ENCODE data around the gene PNPO. TPM values are rescaled to one million over a fixed set of nuclear protein-coding genes. Genes with fewer than 3 reads are reported as not detected.
"Not testable (repeated sequence)": the region's sequence is repeated elsewhere in the genome, so short reads cannot be mapped to it uniquely, and the experiment has no call there.

PNPO gene
- total RNA-seq, 2 experiments from 2014 or later, result 14.7 to 33.8 TPM

GRCh38 chr17:47918991-47919390 is 22.4 kb upstream of the PNPO start:
- no peak for DNase-seq (ENCODE audit: low spot score)
- Histone ChIP-seq H2AFZ (ENCODE audit: low read length) (no peak overlapping the region), H3K27ac (ENCODE audit: low read depth, low read length, poor library complexity, severe bottlenecking) (no peak overlapping the region), H3K36me3 (ENCODE audit: insufficient read depth, low read length) (peaks cover 38% of the 10 kb centered on the region), H3K9me3 (ENCODE audit: low read length) (no peaks in the 10 kb centered on the region), H3K79me2 (ENCODE audit: insufficient read depth, low read depth, low read length) (no peaks in the 10 kb centered on the region), H3K4me2 (ENCODE audit: low read length) (no peak overlapping the region), H3K4me1 (ENCODE audit: insufficient read depth, low read length, poor library complexity, severe bottlenecking) (no peaks in the 10 kb centered on the region), H3K9me2 (ENCODE audit: insufficient read depth, low read length) (no peaks in the 10 kb centered on the region), H4K20me1 (ENCODE audit: insufficient read depth, low read length) (no peaks in the 10 kb centered on the region), H3K4me3 (ENCODE audit: low read depth, low read length, poor library complexity, severe bottlenecking) (no peak overlapping the region)
- intact Hi-C loops (cut with micrococcal nuclease; ENCODE audit: unreplicated experiment), result no loop called here
- TF ChIP-seq EZH2phosphoT487 (IDR thresholded peaks at IDR 0.05; ENCODE audit: borderline replicate concordance, low read depth, low read length) (no peak), CTCF (conservative IDR thresholded peaks at IDR 0.05; ENCODE audit: low read length) (no peak)
- CTCF ChIA-PET (ENCODE audit: unreplicated experiment), result no interaction called here
- no TSS peak for BruUV-seq (replicated peaks)
- POLR2A ChIA-PET, result interaction anchor here (0.8 kb wide), 2 partner anchors 20 to 23 kb away, joined by 3 read pairs; partner anchors contain the start of gene PNPO

- H4K20me1 ChIP-seq (ENCODE audit: insufficient read depth, low read length); H2AFZ ChIP-seq (ENCODE audit: low read length); H3K27ac ChIP-seq (ENCODE audit: low read depth, low read length, poor library complexity, severe bottlenecking); H3K9me2 ChIP-seq (ENCODE audit: insufficient read depth, low read length); H3K4me1 ChIP-seq (ENCODE audit: insufficient read depth, low read length, poor library complexity, severe bottlenecking); H3K4me3 ChIP-seq (ENCODE audit: low read depth, low read length, poor library complexity, severe bottlenecking); CTCF ChIA-PET (ENCODE audit: unreplicated experiment); H3K9me3 ChIP-seq (ENCODE audit: low read length); POLR2A ChIA-PET; intact Hi-C loops (cut with micrococcal nuclease; ENCODE audit: unreplicated experiment); H3K79me2 ChIP-seq (ENCODE audit: insufficient read depth, low read depth, low read length); BruUV-seq (replicated peaks); H3K4me2 ChIP-seq (ENCODE audit: low read length); DNase-seq (ENCODE audit: low spot score): not testable (repeated sequence)
- H3K36me3 ChIP-seq (ENCODE audit: insufficient read depth, low read length), result peaks cover 47% of the 10 kb centered on the region
These were observed 21.5 kb upstream of the PNPO start for GRCh38 chr17:47919889-47920288.

GRCh38 chr17:47924785-47925677 is 16.3 kb upstream of the PNPO start:
- ChIA-PET CTCF (ENCODE audit: unreplicated experiment) (no interaction called here), POLR2A (no interaction called here)
- H3K27ac ChIP-seq (ENCODE audit: low read depth, low read length, poor library complexity, severe bottlenecking), result no peak overlapping the region

More at GRCh38 chr17:47924785-47925677, 16.3 kb upstream of the PNPO start:
- H2AFZ ChIP-seq (ENCODE audit: low read length), result no peak overlapping the region
- no peak for DNase-seq (ENCODE audit: low spot score)
- BruUV-seq (replicated peaks), result no TSS peak
- intact Hi-C loops (cut with micrococcal nuclease; ENCODE audit: unreplicated experiment), result no loop called here
- H4K20me1 ChIP-seq (ENCODE audit: insufficient read depth, low read length), result no peaks in the 10 kb centered on the region
- H3K79me2 ChIP-seq (ENCODE audit: insufficient read depth, low read depth, low read length), result no peaks in the 10 kb centered on the region
- no peak overlapping the region for H3K4me2 ChIP-seq (ENCODE audit: low read length)
- H3K9me3 ChIP-seq (ENCODE audit: low read length), result no peaks in the 10 kb centered on the region
- H3K4me1 ChIP-seq (ENCODE audit: insufficient read depth, low read length, poor library complexity, severe bottlenecking), result no peaks in the 10 kb centered on the region
- no peak overlapping the region for H3K4me3 ChIP-seq (ENCODE audit: low read depth, low read length, poor library complexity, severe bottlenecking)
- peaks cover 61% of the 10 kb centered on the region; the same call in 1 of the 2 replicates for H3K36me3 ChIP-seq (ENCODE audit: insufficient read depth, low read length)
- no peaks in the 10 kb centered on the region for H3K9me2 ChIP-seq (ENCODE audit: insufficient read depth, low read length)
- TF ChIP-seq CTCF (conservative IDR thresholded peaks at IDR 0.05; ENCODE audit: low read length), result no peak
- no peak for TF ChIP-seq EZH2phosphoT487 (IDR thresholded peaks at IDR 0.05; ENCODE audit: borderline replicate concordance, low read depth, low read length)

Measured in OCI-LY7 (cell line).